GM19035 (cell line): ENCODE data around the gene FAM98C.

Experiments
- ATAC-seq: cut with Tn5 transposase; IDR thresholded peaks from one replicate; pipeline ENCODE4 v1.9.1; 2021; ENCODE audit not compliant: unreplicated experiment

FAM98C gene

GRCh38 chr19:38452430-38453366 lies 49.8 kb downstream of the FAM98C start:
- no peak for ATAC-seq

- ATAC-seq: no peak
Observed at GRCh38 chr19:38453596-38453995, 50.7 kb downstream of the FAM98C start.

DNA sequence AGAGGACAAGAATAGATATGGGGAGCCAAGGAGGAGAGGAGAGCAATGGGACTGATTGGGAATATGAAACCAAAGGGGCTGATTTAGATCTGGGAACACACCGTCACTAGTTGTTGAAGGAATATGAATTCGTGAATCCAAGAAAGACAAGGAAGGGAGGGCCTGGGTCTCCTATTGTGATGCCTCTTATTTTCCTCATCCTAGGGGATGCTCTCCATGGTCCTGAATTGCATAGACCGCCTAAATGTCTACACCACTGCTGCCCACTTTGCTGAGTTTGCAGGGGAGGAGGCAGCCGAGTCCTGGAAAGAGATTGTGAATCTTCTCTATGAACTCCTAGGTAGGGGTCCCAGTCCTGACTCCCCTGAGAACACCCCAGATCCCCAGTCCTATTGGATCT lies 52.1 kb downstream of the FAM98C start:
- ATAC-seq: no peak

DNA sequence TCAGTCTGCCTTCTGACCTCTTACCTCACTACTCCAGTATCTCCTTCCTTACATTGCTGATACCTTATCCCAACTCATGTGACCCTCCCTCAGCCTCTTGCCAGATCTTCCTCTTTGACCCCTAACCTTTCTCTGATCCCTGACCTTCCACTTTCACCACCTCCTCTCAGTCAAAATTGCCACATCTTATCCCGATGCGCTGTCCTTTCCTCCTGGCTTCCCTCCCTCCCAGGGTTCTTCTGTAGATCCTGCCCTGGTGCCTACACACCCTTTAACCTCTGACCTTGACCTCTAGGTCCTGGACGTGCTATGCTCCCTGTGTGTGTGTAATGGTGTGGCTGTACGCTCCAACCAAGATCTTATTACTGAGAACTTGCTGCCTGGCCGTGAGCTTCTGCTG lies 54.3 kb downstream of the FAM98C start:
- no peak for ATAC-seq

DNA sequence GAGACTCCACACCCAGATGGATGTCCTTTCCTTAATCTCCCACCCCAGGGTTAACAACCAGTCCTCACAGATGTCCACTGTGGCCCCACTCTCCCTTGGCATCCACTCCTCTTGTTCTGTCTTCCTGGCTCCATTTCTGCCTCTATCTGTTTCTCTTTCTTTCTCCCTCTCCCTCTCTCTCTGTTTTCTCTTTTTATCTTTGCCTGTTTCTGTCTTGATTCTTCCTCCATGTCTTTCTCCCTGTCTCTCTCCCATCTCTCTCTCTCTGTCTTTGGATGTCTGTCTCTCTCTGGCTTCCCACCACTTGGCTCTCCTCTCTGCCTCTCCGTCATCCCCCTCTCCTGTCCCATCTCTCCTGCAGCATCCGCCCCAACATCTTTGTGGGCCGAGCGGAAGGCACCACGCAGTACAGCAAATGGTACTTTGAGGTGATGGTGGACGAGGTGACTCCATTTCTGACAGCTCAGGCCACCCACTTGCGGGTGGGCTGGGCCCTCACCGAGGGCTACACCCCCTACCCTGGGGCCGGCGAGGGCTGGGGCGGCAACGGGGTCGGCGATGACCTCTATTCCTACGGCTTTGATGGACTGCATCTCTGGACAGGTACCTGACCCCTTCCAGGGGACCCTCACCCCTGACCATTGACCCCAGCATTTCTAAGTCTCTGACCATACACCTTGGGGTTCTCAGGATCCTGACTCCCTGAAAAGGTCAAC lies 55.0 kb downstream of the FAM98C start:
- ATAC-seq: no peak
